ENCODE measurements around the gene COX4I2.

Gene COX4I2

GRCh38 chr20:31675828-31676608 lies 38.3 kb downstream of the COX4I2 start:
- DNase-seq = no peak

DNA sequence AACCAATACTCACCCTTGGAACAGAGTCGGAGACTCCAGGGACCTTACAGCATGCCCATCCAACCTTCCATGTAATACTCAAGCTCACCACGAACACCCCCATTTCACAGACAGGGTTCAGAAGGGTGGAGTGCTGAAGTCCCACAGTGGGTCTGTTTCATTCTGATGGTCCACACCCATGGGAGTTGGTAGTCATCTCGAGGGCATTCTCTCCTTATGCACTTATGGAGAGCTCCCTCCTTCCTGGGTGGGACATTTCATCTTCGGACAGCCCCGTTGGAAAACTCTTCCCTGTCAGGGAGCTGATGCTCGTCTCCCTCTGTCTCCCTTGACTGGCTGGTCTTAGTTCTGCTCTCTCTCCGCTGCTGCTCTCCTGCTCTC lies 38.9 kb downstream of the COX4I2 start:
- no peak for DNase-seq

GRCh38 chr20:31677553-31678260 lies 40.0 kb downstream of the COX4I2 start:
- no peak for DNase-seq

- no peak for DNase-seq
Observed at GRCh38 chr20:31678389-31679356, 41.0 kb downstream of the COX4I2 start.

DNA sequence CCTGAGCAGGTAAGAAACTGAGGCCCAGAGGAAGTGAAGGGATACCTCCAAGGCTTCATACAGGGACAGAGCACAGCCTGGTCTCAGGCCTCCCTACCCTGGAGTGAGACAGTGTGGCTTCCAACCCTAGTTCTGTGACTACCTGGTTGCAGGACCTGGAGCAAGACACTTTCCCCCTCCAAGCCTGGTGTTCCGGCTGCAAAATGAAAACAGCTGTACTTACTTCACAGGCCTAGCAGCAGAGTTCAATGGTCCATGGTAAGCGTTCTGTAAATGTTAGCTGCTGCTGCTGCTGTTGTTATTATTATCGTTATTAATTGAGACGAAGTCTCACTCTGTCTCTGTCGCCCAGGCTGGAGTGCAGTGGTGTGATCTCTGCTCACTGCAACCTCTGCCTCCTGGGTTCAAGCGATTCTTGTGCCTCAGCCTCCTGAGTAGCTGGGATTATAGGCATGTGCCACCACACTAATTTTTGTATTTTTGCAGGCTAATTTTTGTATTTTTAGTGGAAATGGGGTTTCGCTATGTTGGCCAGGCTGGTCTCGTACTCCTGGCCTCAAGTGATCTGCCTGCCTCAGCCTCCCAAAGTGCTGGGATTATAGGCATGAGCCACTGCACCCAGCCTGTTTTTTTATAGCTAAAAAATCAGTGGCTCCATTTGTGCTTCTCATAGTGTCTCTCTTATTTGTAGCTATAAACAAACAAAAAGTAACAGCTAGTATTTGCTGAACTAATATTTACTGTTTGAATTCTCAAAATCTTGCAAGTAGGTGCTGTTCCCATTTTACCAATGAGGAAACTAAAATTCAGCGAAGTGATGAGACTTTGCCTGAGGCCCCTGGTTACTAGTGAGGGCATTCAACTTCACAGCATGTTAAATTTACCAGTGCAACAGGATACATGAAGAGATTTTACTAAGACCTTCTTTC lies 41.9 kb downstream of the COX4I2 start:
- DNase-seq = no peak

GRCh38 chr20:31680286-31681127 lies 42.8 kb downstream of the COX4I2 start:
- no peak for DNase-seq

- no peak for DNase-seq
Observed at GRCh38 chr20:31681128-31681727, 43.5 kb downstream of the COX4I2 start.

DNA sequence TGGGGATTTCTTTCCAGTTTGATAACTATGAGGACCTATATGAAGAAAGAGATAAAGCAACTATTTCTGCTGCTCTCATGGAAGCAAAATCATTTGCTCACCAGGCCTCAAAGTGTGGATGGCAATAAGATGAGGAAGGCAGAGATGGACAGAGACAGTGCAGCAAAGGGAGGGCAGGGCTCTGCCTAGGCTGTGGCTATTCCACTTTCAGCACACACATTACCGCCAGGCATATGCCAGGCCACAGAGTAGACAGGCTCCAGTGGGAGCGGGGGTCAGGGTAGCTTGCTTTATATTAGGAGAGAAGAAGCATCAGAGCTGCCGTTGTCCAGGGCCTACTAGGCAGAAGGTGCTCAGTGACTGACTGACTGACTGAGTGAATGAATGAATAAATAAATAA lies 44.1 kb downstream of the COX4I2 start:
- no peak for DNase-seq

DNA sequence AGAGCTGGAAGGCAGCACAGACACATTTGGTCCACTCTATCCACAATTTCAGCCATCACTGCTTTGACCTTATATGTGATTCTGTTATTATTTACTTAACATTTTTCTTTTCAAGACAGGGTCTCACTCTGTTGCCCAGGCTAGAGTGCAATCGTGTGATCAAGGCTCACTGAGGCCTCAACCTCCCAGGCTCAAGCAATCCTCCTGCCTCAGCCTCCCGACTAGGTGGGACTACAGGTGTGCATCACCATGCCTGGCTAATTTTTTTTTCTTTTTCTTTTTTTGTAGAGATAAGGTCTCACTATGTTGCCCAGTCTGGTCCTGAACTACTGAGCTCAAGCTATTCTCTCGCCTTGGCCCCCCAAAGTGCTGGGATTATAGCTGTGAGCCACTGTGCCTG lies 44.6 kb downstream of the COX4I2 start:
- DNase-seq = no peak

DNA sequence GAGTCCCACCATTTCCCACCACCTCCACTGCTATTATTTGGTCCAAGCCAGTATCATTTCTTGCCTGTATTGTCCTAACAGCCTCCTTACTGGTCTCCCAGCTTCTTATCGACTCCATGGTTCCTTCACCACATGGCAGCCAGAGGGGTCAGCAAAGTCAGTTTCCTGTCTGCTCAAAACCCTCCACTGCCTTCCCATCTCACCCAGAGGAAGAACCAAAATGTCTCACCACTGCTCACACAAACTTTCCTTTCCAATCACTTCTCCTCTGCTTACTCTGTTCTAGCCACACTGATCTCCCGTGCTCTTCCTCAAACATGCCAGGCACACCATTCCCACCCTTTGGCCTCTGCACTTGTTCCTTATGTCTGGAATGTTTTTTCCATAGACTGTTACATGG lies 45.2 kb downstream of the COX4I2 start:
- DNase-seq = no peak

DNA sequence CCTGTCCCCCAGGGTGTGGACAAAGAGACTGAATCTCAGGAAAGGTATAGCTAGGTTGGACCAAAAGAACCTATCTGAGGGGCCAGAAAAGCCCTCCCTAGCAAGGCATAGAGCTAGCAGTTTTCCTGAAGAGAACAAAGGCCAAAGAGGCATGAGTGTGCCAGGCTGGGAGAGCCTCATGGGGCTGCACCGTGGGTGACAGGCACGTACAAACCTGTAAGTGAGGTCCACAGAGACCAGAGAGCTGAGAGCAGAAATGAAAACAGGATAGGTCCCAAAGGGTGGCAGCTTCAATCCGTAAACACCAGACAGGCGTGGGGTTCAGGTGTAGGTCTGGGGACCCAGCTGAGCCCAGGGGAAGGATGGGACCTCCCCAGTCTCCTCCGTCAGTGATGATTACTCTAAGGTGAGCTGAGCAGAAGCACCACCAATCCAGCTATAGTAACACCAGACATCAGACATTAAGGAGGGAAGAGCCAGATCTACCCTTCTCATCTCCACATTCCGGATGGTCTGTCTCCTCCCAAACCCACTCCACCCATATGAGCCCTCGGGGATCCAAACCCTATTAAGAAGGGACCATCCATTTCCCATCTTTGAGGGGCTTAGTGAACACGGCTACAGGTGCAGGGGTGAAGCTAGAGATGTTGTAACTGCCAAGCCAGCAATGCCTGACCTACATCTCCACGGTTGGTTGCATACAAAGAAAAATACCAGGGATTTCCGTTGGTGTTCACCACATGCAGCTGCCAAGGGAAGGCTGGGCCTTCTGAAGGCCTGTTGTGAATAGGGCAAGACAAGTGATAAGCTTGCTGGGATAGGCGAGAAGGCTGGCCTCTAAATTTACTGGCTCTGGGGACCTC lies 46.7 kb downstream of the COX4I2 start:
- DNase-seq = no peak

DNA sequence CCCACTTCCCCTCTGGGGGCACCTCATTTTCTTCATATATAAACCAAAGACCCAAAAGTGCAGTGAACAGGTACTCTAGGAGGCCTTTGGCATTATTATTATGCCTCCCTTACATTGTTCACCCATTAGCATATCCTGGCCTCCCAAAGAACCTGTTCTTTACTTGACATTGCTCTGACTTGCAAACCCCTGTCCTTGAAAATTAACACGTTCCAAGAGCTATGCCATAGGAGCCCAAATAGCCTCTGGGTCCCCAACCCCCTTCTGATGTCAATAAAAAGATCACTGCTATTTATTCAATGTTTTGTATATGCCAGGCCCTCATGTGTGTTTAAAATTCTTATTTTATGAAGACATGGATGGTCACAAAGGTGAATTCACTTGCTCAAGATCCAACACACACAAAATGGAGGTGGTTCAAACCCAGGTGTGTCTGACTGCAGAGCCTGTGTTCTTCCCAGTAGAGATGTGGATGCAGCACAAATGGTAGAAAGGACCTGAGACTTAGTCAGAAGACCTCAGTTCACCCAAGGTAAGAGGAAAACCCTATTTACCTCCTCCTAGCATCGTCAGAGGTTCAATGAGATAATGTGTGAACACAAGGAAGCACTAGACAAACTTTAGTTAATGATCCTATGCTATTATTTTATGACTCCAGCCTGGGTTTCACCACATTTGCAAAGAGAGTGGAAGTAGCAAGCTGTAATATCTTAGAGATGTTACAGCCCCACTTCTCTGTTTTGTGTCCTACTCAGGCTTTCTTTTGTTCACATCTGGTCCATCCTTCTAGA lies 48.3 kb downstream of the COX4I2 start:
- no peak for DNase-seq

- no peak for DNase-seq
Observed at GRCh38 chr20:31687777-31688176, 50.1 kb downstream of the COX4I2 start.

- DNase-seq = no peak
Observed at GRCh38 chr20:31689141-31689540, 51.4 kb downstream of the COX4I2 start.

DNA sequence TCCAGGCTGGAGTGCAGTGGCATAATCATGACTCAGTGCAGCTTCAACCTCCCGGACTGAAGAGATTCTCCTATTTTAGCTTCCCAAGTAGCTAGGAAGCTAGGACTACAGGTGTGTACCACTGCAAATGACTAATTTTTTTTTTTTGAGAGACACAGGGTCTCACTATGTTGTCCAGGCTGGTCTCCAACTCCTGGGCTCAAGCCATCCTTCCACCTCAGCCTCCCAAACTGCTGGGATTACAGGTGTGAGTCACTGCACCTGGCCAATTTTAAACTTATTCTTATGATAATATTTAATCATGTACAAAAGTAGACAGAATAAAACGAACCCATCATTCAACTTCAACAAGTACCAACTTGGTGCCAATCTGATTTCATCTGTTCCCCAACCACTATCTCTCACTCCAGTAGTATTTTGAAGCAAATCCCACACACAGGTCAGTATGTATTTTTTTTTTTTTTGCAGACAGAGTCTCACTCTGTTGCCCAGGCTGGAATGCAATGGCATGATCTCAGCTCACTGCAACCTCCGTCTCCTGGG lies 52.5 kb downstream of the COX4I2 start:
- no peak for DNase-seq

DNA sequence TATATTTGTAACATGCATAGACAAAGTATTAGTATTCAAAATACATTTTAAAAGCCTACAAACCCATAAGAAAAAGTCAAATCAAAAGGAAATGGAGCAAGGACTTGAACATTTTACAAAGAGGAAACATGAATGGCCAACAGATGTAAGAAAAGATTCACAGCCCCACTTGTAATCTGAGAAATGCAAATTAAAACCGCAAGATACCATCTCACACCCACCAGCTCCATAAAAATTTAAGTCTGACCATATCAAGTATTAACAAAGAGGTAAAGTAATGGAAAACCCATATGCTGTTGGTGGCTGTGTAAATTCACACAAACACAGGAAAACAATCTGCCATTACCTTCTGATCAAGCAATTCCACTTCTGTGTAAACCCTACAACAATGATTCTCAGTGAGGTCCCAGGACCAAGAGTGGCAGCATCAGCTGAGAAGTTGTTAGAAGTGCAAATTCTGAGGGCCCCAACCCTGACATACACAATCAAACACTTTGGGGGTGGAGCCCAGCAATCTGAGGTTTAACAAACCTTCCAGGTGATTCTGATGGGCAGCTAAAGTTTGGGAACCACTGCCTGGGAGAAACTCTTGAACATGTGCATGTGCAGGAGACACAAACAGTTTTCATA lies 54.0 kb downstream of the COX4I2 start:
- no peak for DNase-seq

DNA sequence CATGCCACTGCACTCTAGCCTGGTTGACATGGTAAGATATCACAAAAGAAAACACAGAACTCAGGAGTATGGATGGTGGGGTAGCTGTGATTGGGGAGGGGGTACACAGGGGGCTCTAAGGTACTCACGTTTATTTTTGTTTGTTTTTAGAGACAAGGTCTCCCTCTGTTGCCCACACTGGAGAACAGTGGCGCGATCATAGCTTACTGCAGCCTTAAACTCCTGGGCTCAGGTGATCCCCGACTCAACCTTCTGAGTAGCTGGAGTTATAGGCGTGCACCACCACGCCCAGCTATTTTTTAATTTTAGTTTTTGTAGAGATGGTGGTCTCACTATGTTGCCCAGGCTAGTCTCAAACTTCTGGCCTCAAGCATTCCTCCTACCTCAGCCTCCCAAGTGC lies 55.7 kb downstream of the COX4I2 start:
- DNase-seq = no peak

Measured in right kidney (tissue), 1 donor.